Activated B cell treated with CpG ODN at 0.5 μM for 24 hours (primary cell): ENCODE results near the gene SPRN. TPM values are rescaled to one million over a fixed set of nuclear protein-coding genes. Genes with fewer than 3 reads are reported as not detected.

Experiments used
- ATAC-seq: fragments of 200-7000 bp; cut with Tn5 transposase; one replicate; pipeline ENCODE4 v1.10.0; 2021; ENCODE audit warnings: low read depth, mild to moderate bottlenecking, moderate library complexity
- CTCF ChIA-PET: fragments of 350-600 bp; sonication (Branson Sonifier 250); formaldehyde crosslinking; loops from one replicate; lab custom pipeline; 2021; ENCODE audit warnings: antibody characterized with exemption; lab: Charles Lee
- POLR2A ChIA-PET: fragments of 350-600 bp; sonication (Branson Sonifier 250); formaldehyde crosslinking; loops from one replicate; lab custom pipeline; 2021; ENCODE audit warnings: antibody characterized with exemption; lab: Charles Lee
- DNase-seq: peaks from one replicate; pipeline ENCODE4 v3.0.0; 2022
- H3K27ac Mint-ChIP-seq: one replicate; pipeline ENCODE4 v1.8.0; 2020; ENCODE audit warnings: mixed read lengths
- H3K27me3 Mint-ChIP-seq: one replicate; pipeline ENCODE4 v1.8.0; 2021; ENCODE audit warnings: mixed read lengths
- H3K36me3 Mint-ChIP-seq: one replicate; pipeline ENCODE4 v1.8.0; 2021; ENCODE audit warnings: low read depth, mixed read lengths
- H3K4me1 Mint-ChIP-seq: one replicate; pipeline ENCODE4 v1.8.0; 2021; ENCODE audit warnings: mixed read lengths
- H3K4me3 Mint-ChIP-seq: one replicate; pipeline ENCODE4 v1.8.0; 2020; ENCODE audit warnings: mild to moderate bottlenecking, mixed read lengths
- H3K9me3 Mint-ChIP-seq: one replicate; pipeline ENCODE4 v1.8.0; 2020; ENCODE audit warnings: mixed read lengths
- CTCF ChIP-seq: fragments of 200-600 bp; IDR thresholded peaks from one replicate; pipeline ENCODE4 v1.8.0; 2022; ENCODE audit warnings: antibody characterized with exemption, mild to moderate bottlenecking
- intact Hi-C: fragments of 100-400 bp; cut with micrococcal nuclease; formaldehyde crosslinking; loops from one replicate; pipeline ENCODE4 v1.15.1; 2024
- total RNA-seq: library from RNA; stranded (reverse); gene quantifications from 2 replicates; pipeline ENCODE4 v1.2.3, GENCODE V29; 2022

Gene SPRN
- total RNA-seq, 1 donor from 2014 or later: not detected

- no peaks in the 10 kb centered on the region for H3K9me3 Mint-ChIP-seq
- TF ChIP-seq CTCF: no peak
- CTCF ChIA-PET: no interaction called here
- DNase-seq (no peak), ATAC-seq (peak; percentile 43)
- peak overlapping the region; percentile 64 for H3K4me3 Mint-ChIP-seq
- intact Hi-C loops: no loop called here
- peaks cover 25% of the 10 kb centered on the region for H3K36me3 Mint-ChIP-seq
- no peak overlapping the region for H3K27ac Mint-ChIP-seq
- POLR2A ChIA-PET: no interaction called here
- no peaks in the 10 kb centered on the region for H3K27me3 Mint-ChIP-seq
- peaks cover 3% of the 10 kb centered on the region for H3K4me1 Mint-ChIP-seq
Observed at GRCh38 chr10:133422807-133423771, 1.3 kb downstream of the SPRN start.

GRCh38 chr10:133422223-133422806 lies 2.1 kb downstream of the SPRN start:
- H3K9me3 Mint-ChIP-seq: no peaks in the 10 kb centered on the region
- H3K36me3 Mint-ChIP-seq: peaks cover 28% of the 10 kb centered on the region
- H3K4me3 Mint-ChIP-seq: no peak overlapping the region
- H3K4me1 Mint-ChIP-seq: peaks cover 3% of the 10 kb centered on the region
- intact Hi-C loops: no loop called here
- no peak for ATAC-seq
- H3K27me3 Mint-ChIP-seq: no peaks in the 10 kb centered on the region
- no peak for DNase-seq
- H3K27ac Mint-ChIP-seq: no peak overlapping the region
- TF ChIP-seq CTCF: no peak
- ChIA-PET POLR2A (interaction anchor here (1.3 kb wide), 1 partner anchor 33 kb away, joined by 4 read pairs; no protein-coding TSS in a partner anchor), CTCF (no interaction called here)

- Mint-ChIP-seq H3K36me3 (peaks cover 28% of the 10 kb centered on the region), H3K4me3 (no peak overlapping the region), H3K27ac (no peak overlapping the region), H3K27me3 (no peaks in the 10 kb centered on the region), H3K9me3 (no peaks in the 10 kb centered on the region), H3K4me1 (peaks cover 3% of the 10 kb centered on the region)
- DNase-seq (no peak), ATAC-seq (no peak)
- CTCF ChIA-PET: no interaction called here
- POLR2A ChIA-PET: interaction anchor here (1.3 kb wide), 1 partner anchor 32 kb away, joined by 4 read pairs; no protein-coding TSS in a partner anchor
- intact Hi-C loops: no loop called here
- no peak for TF ChIP-seq CTCF
Observed at GRCh38 chr10:133421336-133422222, 2.8 kb downstream of the SPRN start.

- ChIA-PET POLR2A (no interaction called here), CTCF (no interaction called here)
- TF ChIP-seq CTCF: no peak
- no peak for ATAC-seq
- Mint-ChIP-seq H3K27ac (no peak overlapping the region), H3K27me3 (no peaks in the 10 kb centered on the region), H3K4me1 (peaks cover 3% of the 10 kb centered on the region), H3K36me3 (peaks cover 35% of the 10 kb centered on the region), H3K4me3 (no peak overlapping the region), H3K9me3 (no peaks in the 10 kb centered on the region)
- no peak for DNase-seq
- intact Hi-C loops: no loop called here
Observed at GRCh38 chr10:133420579-133420978, 3.8 kb downstream of the SPRN start.
